Adipocyte (in vitro differentiated cells): ENCODE data around the gene TEAD4.

Experiments used
- DNase-seq: peaks from one replicate; pipeline ENCODE4 v3.0.0-alpha.2; 2015; ENCODE audit warnings: low read depth
- H3K27me3 ChIP-seq: replicated peaks from 2 replicates; pipeline ENCODE4 v1.7.0; 2013; ENCODE audit warnings: mild to moderate bottlenecking, low read length, moderate library complexity; ENCODE audit not compliant: control insufficient read depth, insufficient read depth
- H3K36me3 ChIP-seq: 2 replicates; pipeline ENCODE4 v1.7.0; 2013; ENCODE audit warnings: low read length, mild to moderate bottlenecking, moderate library complexity; ENCODE audit not compliant: control insufficient read depth, insufficient read depth, severe bottlenecking
- H3K4me1 ChIP-seq: 2 replicates; pipeline ENCODE4 v1.7.0; 2013; ENCODE audit warnings: mild to moderate bottlenecking, low read length, moderate library complexity; ENCODE audit not compliant: control insufficient read depth, insufficient read depth
- H3K4me3 ChIP-seq: 2 replicates; pipeline ENCODE4 v1.7.0; 2013; ENCODE audit warnings: mild to moderate bottlenecking, low read length, moderate library complexity
- H3K9ac ChIP-seq: 2 replicates; pipeline ENCODE4 v1.7.0; 2013; ENCODE audit warnings: mild to moderate bottlenecking, low read length, moderate library complexity
- H3K9me3 ChIP-seq: 2 replicates; pipeline ENCODE4 v1.7.0; 2013; ENCODE audit warnings: mild to moderate bottlenecking, low read length, moderate library complexity; ENCODE audit not compliant: control insufficient read depth

The TEAD4 gene

GRCh38 chr12:3076730-3077571, 117.8 kb downstream of the TEAD4 start, which contains the start of gene TSPAN9:
TSPAN9 (plus strand) TSS chr12:3077379; CDS start chr12:3201194, 123,815 bp downstream.
- H3K36me3 ChIP-seq: no peaks in the 10 kb centered on the region
- peaks cover 22% of the 10 kb centered on the region for H3K4me1 ChIP-seq
- peak; percentile 88 for DNase-seq
- H3K27me3 ChIP-seq: no peaks in the 10 kb centered on the region
- no peaks in the 10 kb centered on the region for H3K9me3 ChIP-seq
- H3K9ac ChIP-seq: peak within 1 kb of the TSS; percentile 86
- H3K4me3 ChIP-seq: peak within 1 kb of the TSS; percentile 88

- H3K4me3 ChIP-seq: peak overlapping the region; percentile 88
- peak; percentile 67 for DNase-seq
These were observed 118.4 kb downstream of the TEAD4 start for GRCh38 chr12:3077572-3078081.

GRCh38 chr12:3078086-3078820, 119.1 kb downstream of the TEAD4 start:
- no peaks in the 10 kb centered on the region for H3K27me3 ChIP-seq
- H3K9ac ChIP-seq: peak overlapping the region; percentile 84
- peaks cover 19% of the 10 kb centered on the region for H3K4me1 ChIP-seq
- H3K4me3 ChIP-seq: peak overlapping the region; percentile 88
- no peak for DNase-seq
- H3K36me3 ChIP-seq: no peaks in the 10 kb centered on the region
- no peaks in the 10 kb centered on the region for H3K9me3 ChIP-seq

More at GRCh38 chr12:3077572-3078081, 118.4 kb downstream of the TEAD4 start:
- Histone ChIP-seq H3K27me3 (no peaks in the 10 kb centered on the region), H3K36me3 (no peaks in the 10 kb centered on the region), H3K4me1 (peaks cover 22% of the 10 kb centered on the region), H3K9me3 (no peaks in the 10 kb centered on the region), H3K9ac (peak overlapping the region; percentile 84)

GRCh38 chr12:3081091-3081490, 121.9 kb downstream of the TEAD4 start:
- H3K9ac ChIP-seq: no peak overlapping the region
- no peaks in the 10 kb centered on the region for H3K27me3 ChIP-seq
- H3K4me3 ChIP-seq: no peak overlapping the region
- no peak for DNase-seq
- H3K36me3 ChIP-seq: no peaks in the 10 kb centered on the region
- peaks cover 12% of the 10 kb centered on the region for H3K4me1 ChIP-seq
- H3K9me3 ChIP-seq: no peaks in the 10 kb centered on the region

GRCh38 chr12:3081886-3082285, 122.7 kb downstream of the TEAD4 start:
- Histone ChIP-seq H3K4me1 (peaks cover 6% of the 10 kb centered on the region), H3K27me3 (no peaks in the 10 kb centered on the region), H3K9me3 (no peaks in the 10 kb centered on the region), H3K4me3 (no peak overlapping the region), H3K36me3 (no peaks in the 10 kb centered on the region), H3K9ac (no peak overlapping the region)
- DNase-seq: no peak

- H3K36me3 ChIP-seq: no peaks in the 10 kb centered on the region
- H3K9me3 ChIP-seq: no peaks in the 10 kb centered on the region
- H3K9ac ChIP-seq: no peak overlapping the region
- peaks cover 2% of the 10 kb centered on the region for H3K4me1 ChIP-seq
- H3K4me3 ChIP-seq: no peak overlapping the region
- no peak for DNase-seq
- H3K27me3 ChIP-seq: no peaks in the 10 kb centered on the region
These were observed 124.2 kb downstream of the TEAD4 start for GRCh38 chr12:3083241-3083920.

GRCh38 chr12:3083921-3084347, 124.7 kb downstream of the TEAD4 start:
- no peaks in the 10 kb centered on the region for H3K27me3 ChIP-seq
- no peak overlapping the region for H3K9ac ChIP-seq
- H3K9me3 ChIP-seq: no peaks in the 10 kb centered on the region
- no peaks in the 10 kb centered on the region for H3K4me1 ChIP-seq
- no peaks in the 10 kb centered on the region for H3K36me3 ChIP-seq
- no peak for DNase-seq
- H3K4me3 ChIP-seq: no peak overlapping the region

GRCh38 chr12:3084742-3085141, 125.5 kb downstream of the TEAD4 start:
- Histone ChIP-seq H3K4me1 (no peaks in the 10 kb centered on the region), H3K9me3 (no peaks in the 10 kb centered on the region), H3K9ac (no peak overlapping the region), H3K27me3 (no peaks in the 10 kb centered on the region), H3K36me3 (no peaks in the 10 kb centered on the region), H3K4me3 (no peak overlapping the region)
- DNase-seq: no peak

- no peaks in the 10 kb centered on the region for H3K9me3 ChIP-seq
- H3K36me3 ChIP-seq: no peaks in the 10 kb centered on the region
- no peak for DNase-seq
- H3K4me1 ChIP-seq: no peaks in the 10 kb centered on the region
- H3K4me3 ChIP-seq: no peak overlapping the region
- H3K9ac ChIP-seq: no peak overlapping the region
- no peaks in the 10 kb centered on the region for H3K27me3 ChIP-seq
These were observed 126.3 kb downstream of the TEAD4 start for GRCh38 chr12:3085341-3086139.

GRCh38 chr12:3086211-3086610, 127.0 kb downstream of the TEAD4 start:
- H3K27me3 ChIP-seq: no peaks in the 10 kb centered on the region
- no peaks in the 10 kb centered on the region for H3K9me3 ChIP-seq
- H3K9ac ChIP-seq: no peak overlapping the region
- peaks cover under 1% of the 10 kb centered on the region for H3K4me1 ChIP-seq
- no peak overlapping the region for H3K4me3 ChIP-seq
- DNase-seq: no peak
- no peaks in the 10 kb centered on the region for H3K36me3 ChIP-seq
